GM19467 (cell line): Measurements from ENCODE around the gene ZCCHC10.

Experiments
- ATAC-seq: cut with Tn5 transposase; IDR thresholded peaks from one replicate; pipeline ENCODE4 v1.9.1; 2021; ENCODE audit warnings: mild to moderate bottlenecking, moderate library complexity; ENCODE audit not compliant: unreplicated experiment

Gene ZCCHC10

DNA sequence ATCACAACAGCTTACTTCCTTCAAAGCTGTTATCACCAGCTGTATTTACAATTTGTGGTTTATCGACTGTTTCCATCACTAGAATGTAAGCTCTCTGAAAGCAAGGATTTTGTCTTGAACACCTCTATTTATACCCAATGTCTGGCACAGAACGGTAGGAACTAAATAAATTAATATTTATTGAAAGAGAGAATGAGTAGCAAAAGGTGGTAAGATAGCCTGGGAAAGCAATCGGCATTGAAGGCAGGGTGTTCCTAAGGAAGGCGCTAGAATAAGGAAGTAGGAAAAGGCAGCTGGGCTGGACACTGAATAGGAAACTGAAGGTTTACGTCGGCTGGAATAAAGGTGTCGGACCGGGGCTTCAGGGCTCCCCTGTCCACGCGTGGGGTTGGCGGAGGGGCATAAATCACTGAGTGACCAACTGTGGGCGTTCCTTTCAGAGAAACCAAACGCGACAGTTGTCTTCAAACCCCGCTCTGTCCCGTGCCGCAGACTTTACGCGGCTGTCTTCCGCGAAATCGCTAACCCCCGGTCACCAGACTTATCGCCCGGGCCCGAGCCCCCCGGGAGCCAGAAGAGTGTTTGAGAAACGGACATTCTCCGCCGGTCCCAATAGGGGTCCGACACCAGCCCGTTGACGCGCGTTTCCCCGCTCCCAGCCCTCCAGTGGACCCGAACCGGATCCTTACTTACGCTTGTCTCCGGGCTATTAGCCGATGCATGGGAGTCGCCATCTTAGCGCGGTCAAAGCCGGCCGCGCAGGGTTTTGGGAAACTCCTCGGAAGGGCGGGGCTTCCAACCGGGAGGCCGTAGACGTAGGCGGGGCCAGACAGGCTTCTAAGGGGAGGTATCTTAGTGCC, at the start of gene ZCCHC10:
Gene ZCCHC10 (minus strand): TSS at position 746 of the 860 bp plus-strand sequence. CDS start 12 bp downstream, at position 734.
- ATAC-seq = peak; percentile 95

DNA sequence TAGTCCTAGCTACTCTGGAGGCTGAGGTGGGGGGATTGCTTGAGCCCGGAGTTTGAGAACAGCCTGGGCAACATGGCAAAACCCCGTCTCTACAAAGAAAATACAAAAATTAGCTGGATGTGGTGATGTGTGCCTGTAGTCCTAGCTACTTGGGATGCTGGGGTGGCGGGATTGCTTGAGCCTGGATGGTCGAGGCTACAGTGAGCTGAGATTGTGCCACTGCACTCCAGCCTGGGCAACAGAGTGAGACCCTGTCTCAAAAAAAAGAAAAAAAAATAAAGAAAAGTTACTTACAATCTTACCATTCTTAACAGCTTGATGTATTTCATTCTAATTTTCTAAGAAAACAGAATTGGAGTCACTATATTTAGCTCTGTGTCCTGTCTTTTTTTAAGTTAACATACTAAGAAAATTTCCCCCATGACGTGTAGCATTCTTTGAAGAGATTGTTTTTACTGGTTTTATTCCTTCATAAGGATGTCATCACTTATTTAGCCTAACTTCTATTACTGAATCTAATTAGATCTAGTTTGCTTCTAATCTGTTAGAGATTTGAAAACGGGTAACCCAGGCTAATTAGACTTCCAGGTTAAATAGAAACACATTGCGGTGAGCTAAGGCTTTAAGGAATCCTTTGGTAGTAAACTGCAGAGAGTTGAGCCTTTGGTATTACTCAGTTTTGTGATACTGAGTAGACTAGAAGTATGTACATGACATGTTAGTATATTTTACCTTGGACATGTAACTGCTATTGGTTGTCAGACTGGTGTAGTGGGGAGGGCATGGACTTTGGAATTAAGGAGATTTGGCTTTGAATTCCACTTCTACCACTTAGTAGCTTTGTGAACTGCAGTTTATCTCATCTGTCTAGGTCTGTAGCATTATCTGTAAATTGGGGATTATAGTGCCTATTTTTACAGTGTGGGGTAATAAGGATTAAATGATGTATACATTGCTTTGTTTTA, 49.5 kb upstream of the ZCCHC10 start:
- ATAC-seq = no peak

GRCh38 chr5:133072021-133072420, 45.7 kb upstream of the ZCCHC10 start:
- ATAC-seq = no peak

- ATAC-seq = no peak
Measured at GRCh38 chr5:133066045-133066444, 39.7 kb upstream of the ZCCHC10 start.

GRCh38 chr5:133065471-133065870, 39.1 kb upstream of the ZCCHC10 start:
- no peak for ATAC-seq

GRCh38 chr5:133063965-133064364, 37.6 kb upstream of the ZCCHC10 start:
- ATAC-seq = no peak

GRCh38 chr5:133062276-133062675, 35.9 kb upstream of the ZCCHC10 start:
- ATAC-seq = no peak

DNA sequence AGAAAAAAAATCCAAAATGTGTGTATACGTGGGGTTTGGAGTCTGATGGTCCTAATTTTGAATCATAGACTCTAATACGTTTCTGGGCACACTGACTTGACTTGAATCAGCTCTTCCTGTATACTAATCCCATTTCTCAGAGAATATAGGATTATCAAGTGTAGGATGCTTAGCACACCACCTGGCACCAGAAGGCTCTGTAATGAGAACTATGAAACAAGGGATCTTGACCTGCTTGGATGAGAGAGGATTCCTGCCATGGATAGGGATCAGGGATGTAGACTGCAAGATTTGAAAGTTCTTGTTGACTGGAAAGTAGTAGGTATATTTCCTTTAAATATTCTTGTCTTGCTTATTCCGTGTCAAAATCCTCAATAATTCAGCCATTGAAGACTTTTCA, 33.3 kb upstream of the ZCCHC10 start:
- no peak for ATAC-seq

GRCh38 chr5:133056891-133057290, 30.5 kb upstream of the ZCCHC10 start:
- no peak for ATAC-seq

GRCh38 chr5:133054697-133055471, 28.5 kb upstream of the ZCCHC10 start:
- ATAC-seq = no peak

DNA sequence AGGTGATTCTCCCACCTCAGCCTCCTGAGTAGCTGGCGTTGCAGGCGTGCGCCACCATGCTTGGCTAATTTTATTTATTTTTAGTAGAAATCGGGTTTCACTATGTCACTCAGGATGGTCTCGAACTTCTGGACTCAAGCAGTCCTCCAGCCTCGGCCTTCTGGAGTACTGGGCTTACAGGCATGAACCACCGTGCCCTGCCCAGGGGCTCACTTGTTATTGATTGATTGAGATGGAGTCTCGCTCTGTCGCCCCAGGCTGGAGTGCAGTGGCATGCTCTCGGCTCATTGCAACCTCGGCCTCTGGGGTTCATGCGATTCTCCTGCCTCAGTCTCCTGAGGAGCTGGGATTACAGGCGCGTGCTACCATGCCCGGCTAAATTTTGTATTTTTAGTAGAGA, 27.1 kb upstream of the ZCCHC10 start:
- no peak for ATAC-seq

- peak; percentile 28 for ATAC-seq
Measured at GRCh38 chr5:133052317-133053175, 26.2 kb upstream of the ZCCHC10 start.

GRCh38 chr5:133051542-133052316, 25.4 kb upstream of the ZCCHC10 start, which contains the start of gene HSPA4:
TSS of gene HSPA4 (plus strand) at chr5:133052013. CDS start at chr5:133052251, 238 bp downstream.
- ATAC-seq = peak; percentile 82

- peak; percentile 6 for ATAC-seq
Measured at GRCh38 chr5:133051061-133051541, 24.8 kb upstream of the ZCCHC10 start.

DNA sequence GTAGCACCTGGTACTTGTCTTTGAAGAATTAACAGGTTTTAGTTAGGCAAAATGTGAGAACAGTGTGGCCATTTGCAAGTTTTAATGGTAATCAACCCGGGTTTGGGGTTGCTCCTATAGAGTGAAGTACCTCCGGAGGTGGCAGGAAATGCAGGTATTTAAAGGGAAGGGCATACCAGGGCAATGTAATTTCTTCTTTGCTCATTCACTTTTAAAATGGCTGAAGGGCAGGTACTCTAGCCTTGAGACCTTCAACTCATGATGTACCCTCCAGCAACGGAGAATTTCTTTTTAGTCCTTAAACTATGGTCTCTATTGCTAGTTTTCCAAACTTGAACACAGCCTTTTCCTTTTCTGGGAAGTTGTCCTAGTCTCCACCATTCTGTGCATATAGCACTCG, 24.2 kb upstream of the ZCCHC10 start:
- no peak for ATAC-seq

DNA sequence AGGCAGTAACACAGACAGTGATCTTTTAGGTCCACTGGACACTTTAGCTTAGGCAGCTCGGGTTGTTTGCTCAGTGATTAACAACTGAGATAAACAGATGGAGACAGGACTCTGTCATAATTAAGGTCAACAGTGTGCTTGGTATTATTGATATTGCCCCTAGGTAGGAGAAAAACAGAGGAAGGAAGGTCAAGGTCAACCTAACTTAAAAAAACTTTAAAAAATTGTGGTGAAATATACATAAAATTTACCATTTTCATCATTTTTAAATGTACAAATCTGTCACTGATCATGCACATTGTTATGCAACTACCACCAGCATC, 23.3 kb upstream of the ZCCHC10 start:
- no peak for ATAC-seq

DNA sequence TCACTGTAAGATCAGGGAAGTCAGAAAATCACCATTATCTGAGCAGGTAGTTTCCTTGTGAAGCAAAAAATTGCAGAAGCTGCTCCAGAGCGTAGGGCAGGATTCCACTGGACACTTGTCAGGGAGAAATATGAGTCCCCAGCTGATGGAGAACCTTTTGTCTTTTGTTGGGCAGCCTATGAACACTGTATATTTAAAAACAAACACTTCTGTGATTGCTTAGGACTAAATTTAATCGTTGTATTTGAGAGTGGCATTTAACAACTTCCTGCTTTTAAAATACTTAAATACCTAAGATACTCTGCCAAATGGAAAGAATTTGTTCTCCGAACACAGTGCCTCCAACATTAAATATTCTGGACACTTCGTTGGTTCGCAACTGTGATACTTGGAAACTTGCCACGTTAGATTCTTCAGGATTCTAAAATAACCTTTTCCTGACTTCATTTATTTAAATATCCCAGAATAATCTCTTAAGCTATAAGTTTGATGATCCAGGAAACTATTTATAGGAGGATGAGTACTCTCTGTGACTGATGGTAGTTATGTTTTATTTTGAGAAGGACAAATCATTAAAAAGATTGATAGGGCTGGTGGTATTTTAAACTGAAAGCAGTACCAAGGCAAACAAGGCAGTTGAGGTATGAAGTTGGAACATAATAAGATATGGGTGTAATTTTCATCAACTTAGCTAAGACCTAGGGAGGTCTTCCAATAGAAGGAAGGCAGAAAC, 22.8 kb upstream of the ZCCHC10 start:
- no peak for ATAC-seq

GRCh38 chr5:133047404-133047803, 21.1 kb upstream of the ZCCHC10 start:
- ATAC-seq = no peak
